Endothelial cell of umbilical vein (primary cell): ENCODE measurements around the gene LPP. TPM values are rescaled to one million over a fixed set of nuclear protein-coding genes. Genes with fewer than 3 reads are reported as not detected.

ENCODE experiments used
- BruUV-seq: library from RNA; stranded (reverse); fragments of 400-500 nt; replicated peaks from 2 replicates; lab custom pipeline; 2021; lab: Mats Ljungman, UMichigan
- CTCF ChIA-PET: fragments of 300-600, 350-600 bp; sonication (Branson Sonifier 250); formaldehyde crosslinking; loops from one replicate; lab custom pipeline; 2021; ENCODE audit warnings: antibody characterized with exemption, inconsistent platforms; lab: Charles Lee
- POLR2A ChIA-PET: fragments of 300-600, 350-600 bp; sonication (Branson Sonifier 250); formaldehyde crosslinking; loops from one replicate; lab custom pipeline; 2021; ENCODE audit warnings: antibody characterized with exemption, inconsistent platforms; lab: Charles Lee
- DNase-seq: peaks from one replicate; pipeline ENCODE4 v3.0.0-alpha.2; 2011; ENCODE audit warnings: low read depth, low spot score
- FAIRE-seq: peaks from 2 replicates; lab custom pipeline; 2011; peaks lifted over from hg19 to GRCh38; lab: Jason Lieb, UNC
- H2AFZ ChIP-seq: 2 replicates; pipeline ENCODE4 v1.6.0; 2012; ENCODE audit warnings: low read depth, low read length, control low read depth, inconsistent platforms
- H3K27ac ChIP-seq: 2 replicates; pipeline ENCODE4 v1.5.1; 2011; ENCODE audit warnings: low read depth, mild to moderate bottlenecking, control low read depth, low read length, moderate library complexity; ENCODE audit not compliant: insufficient read depth
- H3K27me3 ChIP-seq, 2 experiments: 2 replicates each; pipeline versions ENCODE4 v1.6.0 to v1.6.1; 2011; ENCODE audit warnings: low read length in 2 of 2, mixed read lengths in 1 of 2; ENCODE audit not compliant: control insufficient read depth in 2 of 2, insufficient read depth in 2 of 2
- H3K36me3 ChIP-seq, 2 experiments: 2 replicates in 1 of 2; 3 replicates in 1 of 2; pipeline ENCODE4 v1.5.1; 2011; ENCODE audit warnings: low read length in 2 of 2, mild to moderate bottlenecking in 1 of 2, moderate library complexity in 1 of 2; ENCODE audit not compliant: control insufficient read depth in 2 of 2, insufficient read depth in 2 of 2; ENCODE audit errors: extremely low read depth in 1 of 2
- H3K4me1 ChIP-seq: 3 replicates; pipeline ENCODE4 v1.5.1; 2011; ENCODE audit warnings: mild to moderate bottlenecking, low read length; ENCODE audit not compliant: control insufficient read depth, insufficient read depth; ENCODE audit errors: extremely low read depth
- H3K4me2 ChIP-seq: 2 replicates; pipeline ENCODE4 v1.6.1; 2011; ENCODE audit warnings: low read length, control low read depth, mixed read lengths; ENCODE audit not compliant: insufficient read depth
- H3K4me3 ChIP-seq, 3 experiments: fragments of 200-600 bp in 1 of 3; sonication (generic), shearing (Covaris generic) in 1 of 3; replicated peaks in 1 of 3; 2 replicates each; pipeline ENCODE4 v1.5.1; 2011 to 2016; ENCODE audit warnings: control low read depth in 3 of 3, low read length in 3 of 3, mild to moderate bottlenecking in 2 of 3, inconsistent platforms in 1 of 3, low read depth in 1 of 3, moderate library complexity in 1 of 3; ENCODE audit not compliant: insufficient read depth in 1 of 3
- H3K79me2 ChIP-seq: 2 replicates; pipeline ENCODE4 v1.6.0; 2012; ENCODE audit warnings: low read length, inconsistent platforms; ENCODE audit not compliant: control insufficient read depth, insufficient read depth
- H3K9ac ChIP-seq: replicated peaks from 2 replicates; pipeline ENCODE3; 2011; ENCODE audit warnings: low read length, control low read depth; ENCODE audit not compliant: insufficient read depth; ENCODE audit errors: extremely low read depth
- H3K9me1 ChIP-seq: replicated peaks from 3 replicates; pipeline ENCODE4 v1.6.0; 2011; ENCODE audit warnings: mild to moderate bottlenecking, low read length; ENCODE audit not compliant: control insufficient read depth, insufficient read depth; ENCODE audit errors: extremely low read depth
- H3K9me3 ChIP-seq: replicated peaks from 2 replicates; pipeline ENCODE4 v1.5.1; 2012; ENCODE audit warnings: low read length, inconsistent platforms; ENCODE audit not compliant: control insufficient read depth, insufficient read depth
- H4K20me1 ChIP-seq: replicated peaks from 2 replicates; pipeline ENCODE3; 2011; ENCODE audit warnings: mild to moderate bottlenecking, low read length; ENCODE audit not compliant: control insufficient read depth, insufficient read depth; ENCODE audit errors: extremely low read depth
- EZH2 ChIP-seq: IDR thresholded peaks from 2 replicates; pipeline ENCODE4 v1.6.1; 2012; ENCODE audit warnings: borderline replicate concordance, low read depth, mild to moderate bottlenecking, moderate library complexity, low read length, inconsistent platforms; ENCODE audit not compliant: severe bottlenecking
- FOS ChIP-seq: IDR thresholded peaks from 2 replicates; pipeline ENCODE4 v1.6.1; 2011; ENCODE audit warnings: mild to moderate bottlenecking, low read length, moderate library complexity, borderline replicate concordance; ENCODE audit not compliant: insufficient read depth
- GATA2 ChIP-seq: IDR thresholded peaks from 2 replicates; pipeline ENCODE4 v1.7.0; 2011; ENCODE audit warnings: low read depth, mild to moderate bottlenecking, moderate library complexity, mixed read lengths, low read length; ENCODE audit not compliant: insufficient read length, insufficient read depth
- JUN ChIP-seq: IDR thresholded peaks from 2 replicates; pipeline ENCODE4 v1.6.1; 2011; ENCODE audit warnings: borderline replicate concordance, low read depth; ENCODE audit not compliant: insufficient read length, insufficient read depth
- MYC ChIP-seq: IDR thresholded peaks from one replicate; pipeline ENCODE4 v1.6.1; 2011; ENCODE audit warnings: mild to moderate bottlenecking, low read depth, low read length
- POLR2A ChIP-seq: IDR thresholded peaks from 2 replicates; pipeline ENCODE4 v1.6.1; 2012; ENCODE audit warnings: low read depth, mild to moderate bottlenecking, control low read depth, low read length
- POLR2AphosphoS5 ChIP-seq: IDR thresholded peaks from 2 replicates; pipeline ENCODE4 v1.6.1; 2012; ENCODE audit warnings: low read depth, mild to moderate bottlenecking, control low read depth, low read length, moderate library complexity; ENCODE audit not compliant: insufficient read depth
- dilution Hi-C: fragments of 300-500 bp; cut with MboI; formaldehyde crosslinking; loops from one replicate; pipeline ENCODE4 v1.15.0; 2019; ENCODE audit warnings: low sequenced_read_pairs; ENCODE audit not compliant: extremely low pct_ligation_motif_present
- intact Hi-C: fragments of 100-400 bp; cut with micrococcal nuclease; formaldehyde crosslinking; loops from one replicate; pipeline ENCODE4 v1.10.0; 2022
- polyA plus RNA-seq, 4 experiments: library from polyadenylated mRNA; depleted of rRNA in 3 of 4; stranded (reverse) in 3 of 4; unstranded in 1 of 4; fragments of >200 nt; gene quantifications; 2 replicates each; pipeline versions ENCODE4 v1.2.1 to v1.2.3, GENCODE V29; 2011 to 2012; ENCODE audit warnings: missing spikeins in 1 of 4
- total RNA-seq: library from RNA; stranded (reverse); gene quantifications from 2 replicates; pipeline ENCODE4 v1.2.3, GENCODE V29; 2021
- TF ChIP-seq, protein P1 (sequence below), 2 donors: IDR thresholded peaks; 1 replicate in 1 of 2; 2 replicates in 1 of 2; pipeline ENCODE4 v1.5.1; 2011; ENCODE audit warnings: low read length in 2 of 2, mild to moderate bottlenecking in 2 of 2, moderate library complexity in 2 of 2, control low read depth in 1 of 2, inconsistent platforms in 1 of 2, low read depth in 1 of 2; ENCODE audit not compliant: insufficient read depth in 1 of 2; ENCODE audit errors: extremely low read depth in 1 of 2
- TF ChIP-seq, protein P2 (sequence below): IDR thresholded peaks from 2 replicates; pipeline ENCODE4 v1.6.1; 2011; ENCODE audit not compliant: insufficient read depth, insufficient read length

LPP gene
- total and polyA plus RNA-seq, 2 donors (not counting 3 experiments of a cell fraction or from before 2014, with no cell fraction given) = 16.9 to 153 TPM

DNA sequence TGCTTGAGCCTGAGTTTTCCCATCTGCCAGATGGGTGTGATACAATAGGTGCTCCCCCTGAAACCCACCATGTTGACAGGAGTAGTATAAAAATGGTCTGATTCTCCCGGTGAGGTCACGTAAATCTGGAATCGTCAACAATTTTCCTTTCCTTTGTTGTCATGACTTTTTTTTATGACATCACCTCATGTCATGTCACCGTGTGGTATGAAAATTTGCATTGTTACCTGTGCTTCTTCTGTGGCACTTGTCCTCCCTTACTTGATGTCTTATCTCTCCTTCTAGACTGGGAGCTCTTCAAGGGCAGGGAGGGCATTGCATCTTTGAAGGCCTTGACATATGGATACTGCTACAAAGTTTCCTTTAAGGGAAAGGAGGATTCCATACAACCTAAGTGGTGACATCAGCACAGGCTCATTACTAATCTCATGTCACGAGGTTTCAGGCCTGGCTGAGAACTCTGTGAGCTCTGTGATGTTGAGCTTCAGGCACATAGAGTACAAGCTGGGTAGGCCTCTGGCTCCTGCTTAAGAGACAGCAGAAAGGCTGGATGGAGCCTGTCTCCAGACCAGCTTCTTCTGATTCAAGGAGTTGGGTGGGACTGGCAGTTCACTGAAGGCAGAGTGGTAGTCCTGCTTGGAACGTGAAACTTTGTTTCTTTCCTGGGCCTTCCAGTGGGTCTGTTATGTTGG is 66.3 kb downstream of the LPP start:
- ChIA-PET CTCF (interaction anchor here (1.1 kb wide), 1 partner anchor 9 kb away, joined by 4 read pairs; no protein-coding TSS in a partner anchor), POLR2A (no interaction called here)
- H3K79me2 ChIP-seq = peaks cover 39% of the 10 kb centered on the region
- H3K4me1 ChIP-seq = no peaks in the 10 kb centered on the region
- H3K9me1 ChIP-seq = no peaks in the 10 kb centered on the region
- H3K36me3 ChIP-seq = no peaks in the 10 kb centered on the region
- H3K4me2 ChIP-seq = no peak overlapping the region
- no peak overlapping the region for H3K4me3 ChIP-seq
- no peak overlapping the region for H3K9ac ChIP-seq
- H4K20me1 ChIP-seq = no peaks in the 10 kb centered on the region
- no peaks in the 10 kb centered on the region for H3K9me3 ChIP-seq
- DNase-seq = no peak
- H3K27me3 ChIP-seq = no peaks in the 10 kb centered on the region
- TF ChIP-seq JUN (no peak), MYC (no peak), EZH2 (no peak), POLR2AphosphoS5 (no peak), FOS (no peak), GATA2 (no peak), POLR2A (no peak)
- TF ChIP-seq, protein P1, sequence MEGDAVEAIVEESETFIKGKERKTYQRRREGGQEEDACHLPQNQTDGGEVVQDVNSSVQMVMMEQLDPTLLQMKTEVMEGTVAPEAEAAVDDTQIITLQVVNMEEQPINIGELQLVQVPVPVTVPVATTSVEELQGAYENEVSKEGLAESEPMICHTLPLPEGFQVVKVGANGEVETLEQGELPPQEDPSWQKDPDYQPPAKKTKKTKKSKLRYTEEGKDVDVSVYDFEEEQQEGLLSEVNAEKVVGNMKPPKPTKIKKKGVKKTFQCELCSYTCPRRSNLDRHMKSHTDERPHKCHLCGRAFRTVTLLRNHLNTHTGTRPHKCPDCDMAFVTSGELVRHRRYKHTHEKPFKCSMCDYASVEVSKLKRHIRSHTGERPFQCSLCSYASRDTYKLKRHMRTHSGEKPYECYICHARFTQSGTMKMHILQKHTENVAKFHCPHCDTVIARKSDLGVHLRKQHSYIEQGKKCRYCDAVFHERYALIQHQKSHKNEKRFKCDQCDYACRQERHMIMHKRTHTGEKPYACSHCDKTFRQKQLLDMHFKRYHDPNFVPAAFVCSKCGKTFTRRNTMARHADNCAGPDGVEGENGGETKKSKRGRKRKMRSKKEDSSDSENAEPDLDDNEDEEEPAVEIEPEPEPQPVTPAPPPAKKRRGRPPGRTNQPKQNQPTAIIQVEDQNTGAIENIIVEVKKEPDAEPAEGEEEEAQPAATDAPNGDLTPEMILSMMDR (IDR thresholded peaks at IDR 0.05; ENCODE audit: extremely low read depth in 1 of 2, insufficient read depth in 1 of 2, low read depth in 1 of 2, low read length in 2 of 2) = no peak
- TF ChIP-seq, protein P2, sequence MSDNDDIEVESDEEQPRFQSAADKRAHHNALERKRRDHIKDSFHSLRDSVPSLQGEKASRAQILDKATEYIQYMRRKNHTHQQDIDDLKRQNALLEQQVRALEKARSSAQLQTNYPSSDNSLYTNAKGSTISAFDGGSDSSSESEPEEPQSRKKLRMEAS = no peak
- H3K27ac ChIP-seq = no peak overlapping the region
- H2AFZ ChIP-seq = no peak overlapping the region
- dilution Hi-C loops (no loop called here), intact Hi-C loops (no loop called here)
- no TSS peak for BruUV-seq
- no peak for FAIRE-seq
